GM12878 (cell line): ENCODE results near the gene CEACAM8. TPM values are rescaled to one million over a fixed set of nuclear protein-coding genes. Genes with fewer than 3 reads are reported as not detected.

ENCODE experiments used
- ATF2 ChIP-seq: IDR thresholded peaks from 2 replicates; pipeline ENCODE4 v1.6.1; 2012; ENCODE audit warnings: low read length, inconsistent platforms
- MTA2 ChIP-seq: fragments of 450-650 bp; IDR thresholded peaks from 2 replicates; pipeline ENCODE4 v1.6.1; 2016; ENCODE audit warnings: low read depth, mild to moderate bottlenecking, moderate library complexity
- NFYB ChIP-seq: IDR thresholded peaks from 2 replicates; pipeline ENCODE4 v1.6.1; 2011; ENCODE audit warnings: low read depth, mild to moderate bottlenecking, low read length, improper control_type of control experiment, moderate library complexity; ENCODE audit not compliant: insufficient read depth
- ZBTB40 ChIP-seq: fragments of 450-650 bp; IDR thresholded peaks from 2 replicates; pipeline ENCODE4 v1.6.1; 2016; ENCODE audit warnings: mild to moderate bottlenecking, moderate library complexity, borderline replicate concordance
- polyA plus RNA-seq, 11 experiments: library from polyadenylated mRNA; depleted of rRNA in 4 of 11; unstranded in 6 of 11; stranded (reverse) in 5 of 11; fragments of >200 nt; fragmentation: Nextera tagmentation in 4 of 11; fragmentation: Illumina TruSeq in 1 of 11; extraction: Ambion mirVana in 4 of 11; extraction: Trizol in 1 of 11; gene quantifications; 1 replicate in 1 of 11; 2 replicates in 10 of 11; pipeline versions ENCODE4 v1.2.1 to v1.2.3, GENCODE V29; 2011 to 2016; ENCODE audit warnings: inconsistent platforms in 2 of 11, missing spikeins in 2 of 11, low read depth in 1 of 11
- total RNA-seq, 4 experiments: library from RNA; depleted of rRNA in 3 of 4; stranded (reverse); fragments of >200 nt in 3 of 4; fragmentation: Illumina TruSeq in 1 of 4; extraction: Trizol in 1 of 4; gene quantifications; 2 replicates each; pipeline versions ENCODE4 v1.2.1 to v1.2.3, GENCODE V29; 2013 to 2021
- TF ChIP-seq, protein P1 (sequence below): IDR thresholded peaks from 2 replicates; pipeline ENCODE4 v1.6.1; 2012; ENCODE audit warnings: improper control_type of control experiment, low read depth, low read length; ENCODE audit not compliant: insufficient replicate concordance

Gene CEACAM8
- total and polyA plus RNA-seq, 10 of the 15 experiments (the other 5 are each of a cell fraction or from before 2014, with no cell fraction given), result 0.06 TPM; not detected in 9

DNA sequence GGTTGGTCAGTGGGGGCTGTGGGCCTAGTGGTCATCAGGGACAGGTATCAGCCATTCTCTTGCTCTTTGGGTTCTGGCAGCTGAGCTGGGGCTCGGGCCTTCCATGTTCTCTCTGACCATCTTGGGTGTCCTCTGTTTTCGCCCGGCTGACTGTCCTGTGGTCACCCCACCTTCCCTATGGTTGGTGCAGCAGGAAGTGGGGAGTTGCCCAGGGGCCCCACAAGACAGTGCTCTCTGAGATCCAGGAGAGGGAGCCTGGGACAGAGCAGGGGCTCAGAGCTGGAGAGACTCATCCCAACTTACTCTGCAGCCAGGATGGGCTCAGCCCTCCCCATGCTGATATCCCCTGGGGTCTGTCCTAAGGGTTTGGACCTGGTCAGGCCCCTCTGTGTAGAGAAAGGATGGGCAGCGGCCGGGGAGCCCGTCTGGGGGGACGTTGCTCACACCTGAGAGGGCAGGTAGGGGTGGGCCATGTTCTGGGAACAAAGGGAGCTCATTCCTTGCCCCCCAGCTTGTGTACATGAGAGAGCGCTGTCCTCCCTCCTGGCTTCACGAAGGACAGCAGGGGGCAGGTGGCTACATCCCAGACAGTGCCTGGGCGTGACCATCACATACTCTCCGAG is 937 bp upstream of the CEACAM8 start (continued):
- TF ChIP-seq ZBTB40 (no peak), ATF2 (no peak), NFYB (no peak), MTA2 (no peak)
- TF ChIP-seq, protein P1, sequence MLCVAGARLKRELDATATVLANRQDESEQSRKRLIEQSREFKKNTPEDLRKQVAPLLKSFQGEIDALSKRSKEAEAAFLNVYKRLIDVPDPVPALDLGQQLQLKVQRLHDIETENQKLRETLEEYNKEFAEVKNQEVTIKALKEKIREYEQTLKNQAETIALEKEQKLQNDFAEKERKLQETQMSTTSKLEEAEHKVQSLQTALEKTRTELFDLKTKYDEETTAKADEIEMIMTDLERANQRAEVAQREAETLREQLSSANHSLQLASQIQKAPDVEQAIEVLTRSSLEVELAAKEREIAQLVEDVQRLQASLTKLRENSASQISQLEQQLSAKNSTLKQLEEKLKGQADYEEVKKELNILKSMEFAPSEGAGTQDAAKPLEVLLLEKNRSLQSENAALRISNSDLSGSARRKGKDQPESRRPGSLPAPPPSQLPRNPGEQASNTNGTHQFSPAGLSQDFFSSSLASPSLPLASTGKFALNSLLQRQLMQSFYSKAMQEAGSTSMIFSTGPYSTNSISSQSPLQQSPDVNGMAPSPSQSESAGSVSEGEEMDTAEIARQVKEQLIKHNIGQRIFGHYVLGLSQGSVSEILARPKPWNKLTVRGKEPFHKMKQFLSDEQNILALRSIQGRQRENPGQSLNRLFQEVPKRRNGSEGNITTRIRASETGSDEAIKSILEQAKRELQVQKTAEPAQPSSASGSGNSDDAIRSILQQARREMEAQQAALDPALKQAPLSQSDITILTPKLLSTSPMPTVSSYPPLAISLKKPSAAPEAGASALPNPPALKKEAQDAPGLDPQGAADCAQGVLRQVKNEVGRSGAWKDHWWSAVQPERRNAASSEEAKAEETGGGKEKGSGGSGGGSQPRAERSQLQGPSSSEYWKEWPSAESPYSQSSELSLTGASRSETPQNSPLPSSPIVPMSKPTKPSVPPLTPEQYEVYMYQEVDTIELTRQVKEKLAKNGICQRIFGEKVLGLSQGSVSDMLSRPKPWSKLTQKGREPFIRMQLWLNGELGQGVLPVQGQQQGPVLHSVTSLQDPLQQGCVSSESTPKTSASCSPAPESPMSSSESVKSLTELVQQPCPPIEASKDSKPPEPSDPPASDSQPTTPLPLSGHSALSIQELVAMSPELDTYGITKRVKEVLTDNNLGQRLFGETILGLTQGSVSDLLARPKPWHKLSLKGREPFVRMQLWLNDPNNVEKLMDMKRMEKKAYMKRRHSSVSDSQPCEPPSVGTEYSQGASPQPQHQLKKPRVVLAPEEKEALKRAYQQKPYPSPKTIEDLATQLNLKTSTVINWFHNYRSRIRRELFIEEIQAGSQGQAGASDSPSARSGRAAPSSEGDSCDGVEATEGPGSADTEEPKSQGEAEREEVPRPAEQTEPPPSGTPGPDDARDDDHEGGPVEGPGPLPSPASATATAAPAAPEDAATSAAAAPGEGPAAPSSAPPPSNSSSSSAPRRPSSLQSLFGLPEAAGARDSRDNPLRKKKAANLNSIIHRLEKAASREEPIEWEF, result no peak
